ENCODE measurements around the gene SLC27A3.

SLC27A3 gene, protein sequence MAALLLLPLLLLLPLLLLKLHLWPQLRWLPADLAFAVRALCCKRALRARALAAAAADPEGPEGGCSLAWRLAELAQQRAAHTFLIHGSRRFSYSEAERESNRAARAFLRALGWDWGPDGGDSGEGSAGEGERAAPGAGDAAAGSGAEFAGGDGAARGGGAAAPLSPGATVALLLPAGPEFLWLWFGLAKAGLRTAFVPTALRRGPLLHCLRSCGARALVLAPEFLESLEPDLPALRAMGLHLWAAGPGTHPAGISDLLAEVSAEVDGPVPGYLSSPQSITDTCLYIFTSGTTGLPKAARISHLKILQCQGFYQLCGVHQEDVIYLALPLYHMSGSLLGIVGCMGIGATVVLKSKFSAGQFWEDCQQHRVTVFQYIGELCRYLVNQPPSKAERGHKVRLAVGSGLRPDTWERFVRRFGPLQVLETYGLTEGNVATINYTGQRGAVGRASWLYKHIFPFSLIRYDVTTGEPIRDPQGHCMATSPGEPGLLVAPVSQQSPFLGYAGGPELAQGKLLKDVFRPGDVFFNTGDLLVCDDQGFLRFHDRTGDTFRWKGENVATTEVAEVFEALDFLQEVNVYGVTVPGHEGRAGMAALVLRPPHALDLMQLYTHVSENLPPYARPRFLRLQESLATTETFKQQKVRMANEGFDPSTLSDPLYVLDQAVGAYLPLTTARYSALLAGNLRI

GRCh38 chr1:153774780-153775457, at the start of gene SLC27A3:
Gene SLC27A3, plus strand, starts transcription at chr1:153775407. Its CDS starts 91 bp downstream, at chr1:153775498.
- no peak for DNase-seq

- DNase-seq, result peak; percentile 100
Observed at GRCh38 chr1:153727463-153728304, 47.5 kb upstream of the SLC27A3 start, which contains the start of gene INTS3. Gene INTS3, plus strand, starts transcription at chr1:153728050. Its CDS starts 585 bp downstream, at chr1:153728635.

DNA sequence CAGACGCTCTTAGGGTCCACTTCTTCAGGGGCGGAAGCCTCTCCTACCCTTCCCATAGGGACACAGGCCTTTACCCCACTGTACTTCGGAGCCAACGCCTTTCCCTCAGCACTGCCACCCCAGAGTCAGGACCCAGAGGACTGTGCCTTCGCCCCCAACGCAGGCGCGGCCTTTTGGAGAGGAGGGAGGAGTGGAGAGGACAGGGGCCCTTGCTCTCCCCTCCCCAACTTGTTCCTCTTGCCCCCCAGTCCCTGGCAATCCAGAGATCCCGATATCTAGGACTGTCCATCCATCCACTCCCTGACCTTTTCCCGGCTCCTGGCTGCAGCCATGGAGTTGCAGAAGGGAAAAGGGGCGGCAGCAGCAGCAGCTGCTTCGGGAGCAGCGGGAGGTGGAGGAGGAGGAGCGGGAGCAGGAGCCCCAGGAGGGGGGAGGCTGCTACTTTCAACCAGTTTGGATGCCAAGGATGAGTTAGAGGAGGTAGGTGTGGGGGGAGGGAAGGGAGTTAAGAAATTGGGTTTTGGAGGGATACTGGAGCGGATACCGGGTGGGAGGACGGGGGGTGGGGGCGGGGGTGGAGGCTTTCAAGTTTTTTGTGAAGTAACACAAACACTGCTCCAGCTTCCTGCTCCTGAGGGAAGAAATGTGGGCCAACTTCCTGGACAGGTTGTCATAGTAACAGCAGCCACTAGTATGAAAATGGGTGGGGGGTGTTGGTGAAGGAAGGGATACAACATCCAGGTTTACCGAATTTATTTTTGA, 46.7 kb upstream of the SLC27A3 start:
- DNase-seq, result peak; percentile 18

DNA sequence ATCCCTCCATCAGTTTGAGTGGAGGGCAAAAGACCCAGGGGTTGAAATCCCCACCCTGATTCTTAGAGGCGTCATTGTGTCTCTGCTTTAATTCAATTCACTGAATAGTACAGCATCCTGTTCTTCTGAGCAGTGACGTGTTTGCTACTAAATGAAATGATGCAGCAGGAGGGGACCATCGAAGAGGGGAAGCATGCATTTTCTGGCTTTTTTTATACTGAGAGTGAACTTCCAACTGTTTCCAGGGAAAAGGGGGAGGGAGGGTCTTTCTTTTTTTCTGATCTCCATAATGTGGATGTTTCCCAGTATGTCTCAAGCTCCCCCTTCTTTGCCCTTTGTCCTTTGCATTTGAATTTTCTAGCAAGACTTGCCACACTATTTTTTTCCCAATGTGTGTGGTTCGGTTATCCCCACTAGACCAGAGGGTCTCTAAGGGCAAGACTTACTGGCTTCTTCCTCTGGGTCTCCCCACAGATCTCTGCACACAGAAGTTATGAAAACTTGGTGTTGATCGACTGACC, 44.7 kb upstream of the SLC27A3 start:
- DNase-seq, result no peak

DNA sequence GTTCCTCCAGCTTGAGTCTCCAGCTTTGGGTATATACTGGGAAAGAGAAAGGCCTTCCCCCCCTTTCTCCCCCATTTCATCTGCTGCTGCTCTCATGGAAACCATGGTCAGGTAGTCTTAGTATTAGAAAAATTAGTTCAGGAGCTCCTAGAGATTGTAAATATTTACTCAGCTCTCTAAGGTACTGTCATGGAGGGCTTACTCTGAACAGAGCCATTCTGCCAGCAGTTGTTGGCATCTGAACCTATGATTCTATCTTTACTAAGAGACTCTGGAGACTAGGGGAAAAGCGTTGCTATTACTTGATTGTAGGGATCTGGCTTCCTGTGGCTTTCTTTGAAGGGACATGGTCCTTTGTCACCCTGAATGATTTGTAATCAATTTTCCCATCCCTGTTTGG, 41.2 kb upstream of the SLC27A3 start:
- no peak for DNase-seq

GRCh38 chr1:153734396-153735089, 40.7 kb upstream of the SLC27A3 start:
- DNase-seq, result peak; percentile 28

- DNase-seq, result no peak
Observed at GRCh38 chr1:153735090-153735420, 40.2 kb upstream of the SLC27A3 start.

DNA sequence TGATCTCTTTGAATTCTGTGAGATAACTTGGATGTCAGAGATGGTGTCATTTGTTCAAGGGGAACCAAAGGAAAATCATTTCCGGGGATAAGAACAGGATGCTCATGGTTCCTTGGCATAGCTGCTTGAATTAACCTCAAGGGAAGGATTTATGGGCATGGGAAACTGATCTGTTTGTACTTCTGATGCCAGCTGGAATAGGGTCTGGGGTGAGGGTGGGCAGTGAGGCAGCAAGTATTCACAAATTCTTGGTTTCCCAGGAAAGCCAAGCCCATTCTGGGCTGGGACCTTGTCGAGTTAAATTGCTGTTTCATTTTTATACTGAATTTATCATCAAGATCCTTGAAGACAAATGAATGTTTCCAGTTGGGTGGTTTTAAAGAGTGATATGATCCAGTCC, 33.2 kb upstream of the SLC27A3 start:
- DNase-seq, result no peak

DNA sequence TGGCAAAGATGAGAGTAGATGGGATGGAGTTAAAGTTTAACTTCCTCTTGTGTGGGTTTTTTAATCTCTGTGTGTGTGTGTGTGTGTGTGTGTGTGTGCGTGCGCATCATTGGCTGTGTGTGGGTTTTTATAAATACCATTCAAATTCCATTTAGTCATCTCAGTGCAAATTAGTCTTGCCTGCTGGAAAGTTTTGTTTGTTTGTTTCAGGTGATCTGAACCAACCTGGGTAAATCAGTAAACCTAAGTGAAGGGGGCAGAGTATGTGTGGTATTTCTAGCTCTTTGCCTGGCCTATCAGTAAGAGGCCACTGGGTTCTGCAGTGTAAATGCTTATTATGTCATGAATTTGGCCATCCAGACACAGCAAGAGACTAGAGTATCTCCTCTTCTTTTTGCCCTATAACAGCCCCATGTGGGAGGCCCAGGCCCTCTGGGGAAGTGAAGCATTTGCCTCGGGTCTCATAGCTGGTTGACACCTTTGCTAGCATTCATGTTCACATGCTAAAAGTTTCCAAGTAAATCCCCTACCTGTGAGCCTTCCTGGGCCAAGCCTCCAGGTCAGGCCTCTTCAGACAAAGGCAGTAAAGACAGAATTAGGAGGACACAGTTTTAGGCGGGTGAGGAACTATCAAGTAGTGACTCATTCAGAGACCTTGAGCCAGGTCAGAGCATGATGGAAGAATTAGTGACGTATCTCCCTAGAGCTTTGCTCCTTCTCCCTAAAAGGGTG, 32.6 kb upstream of the SLC27A3 start:
- DNase-seq, result no peak

DNA sequence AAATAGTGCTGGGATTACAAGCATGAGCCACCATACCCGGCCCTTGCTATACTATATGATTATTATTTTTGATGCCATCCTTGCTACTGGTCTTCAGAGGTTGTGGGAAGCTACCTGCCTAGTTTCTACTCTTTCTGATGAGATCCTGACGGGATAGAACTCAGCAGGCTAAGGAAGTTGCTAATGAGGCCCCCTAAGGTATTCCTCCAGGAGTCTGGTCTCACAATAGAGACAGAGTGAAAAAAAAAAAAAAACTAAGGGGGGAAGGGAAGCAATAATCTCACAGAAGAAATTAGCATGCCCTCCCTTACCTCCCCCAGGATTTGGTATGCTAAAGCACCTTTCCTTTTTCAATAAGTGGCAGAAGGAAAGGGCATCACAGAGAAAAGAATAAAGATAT, 29.8 kb upstream of the SLC27A3 start:
- no peak for DNase-seq

DNA sequence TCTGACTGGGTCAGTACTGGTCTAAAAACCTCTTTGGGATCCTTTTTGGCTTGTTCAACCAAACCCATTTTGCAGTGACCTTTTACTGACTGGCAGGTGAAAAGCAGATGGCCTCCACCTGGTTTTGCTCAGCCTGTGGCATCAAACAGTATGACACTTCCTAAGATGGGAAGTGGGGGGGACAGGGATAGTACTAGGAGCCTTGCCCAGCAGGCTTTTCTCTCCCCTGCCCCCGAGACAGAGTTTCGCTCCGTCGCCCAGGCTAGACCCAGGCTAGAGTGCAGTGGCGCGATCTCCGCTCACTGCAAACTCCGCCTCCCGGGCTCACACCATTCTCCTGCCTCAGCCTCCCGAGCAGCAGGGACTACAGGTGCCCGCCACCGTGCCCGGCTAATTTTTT, 29.0 kb upstream of the SLC27A3 start:
- no peak for DNase-seq

GRCh38 chr1:153748903-153749302, 26.3 kb upstream of the SLC27A3 start:
- no peak for DNase-seq

GRCh38 chr1:153749408-153750005, 25.7 kb upstream of the SLC27A3 start:
- DNase-seq, result peak; percentile 83

- no peak for DNase-seq
Observed at GRCh38 chr1:153750026-153750995, 24.9 kb upstream of the SLC27A3 start.

- no peak for DNase-seq
Observed at GRCh38 chr1:153752072-153752471, 23.1 kb upstream of the SLC27A3 start.

- no peak for DNase-seq
Observed at GRCh38 chr1:153752571-153753195, 22.5 kb upstream of the SLC27A3 start.

- no peak for DNase-seq
Observed at GRCh38 chr1:153754266-153754665, 20.9 kb upstream of the SLC27A3 start.

DNA sequence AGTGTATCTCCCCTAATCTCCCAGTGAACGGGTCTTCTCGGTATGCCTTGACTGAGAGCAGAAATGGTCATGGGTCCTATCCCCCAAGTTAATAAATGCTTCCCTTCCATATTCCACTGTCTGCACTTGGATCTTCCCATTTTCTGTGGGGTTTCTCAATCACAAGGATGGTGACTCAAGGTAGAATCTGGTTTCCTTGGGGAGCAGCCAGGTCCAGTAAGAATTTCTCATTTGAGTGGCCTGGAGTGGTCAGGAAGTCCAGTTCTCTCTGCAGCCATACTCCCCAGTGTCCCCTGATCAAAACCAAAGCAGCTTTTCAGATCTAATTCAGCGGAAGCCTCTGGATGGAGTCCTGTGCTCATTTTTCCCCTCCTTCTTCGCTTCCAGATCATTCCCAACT, 14.8 kb upstream of the SLC27A3 start:
- DNase-seq, result no peak

Data from CD4-positive, alpha-beta T cell treated with Interleukin-15 for 1 hour (primary cell).